Parathyroid adenoma (tissue), 2 donors: ENCODE data around the gene VPS13C.

Experiments used
- H2AFZ ChIP-seq: fragments of 300-600 bp; sonication (generic); one replicate; pipeline ENCODE4 v1.7.0; 2017; ENCODE audit warnings: antibody characterized with exemption, mild to moderate bottlenecking
- H3K27ac ChIP-seq: fragments of 300-600 bp; sonication (generic); one replicate; pipeline ENCODE4 v1.7.0; 2017
- H3K27me3 ChIP-seq: fragments of 300-600 bp; sonication (generic); one replicate; pipeline ENCODE4 v1.7.0; 2017; ENCODE audit warnings: low read length; ENCODE audit not compliant: control insufficient read depth, insufficient read depth
- H3K36me3 ChIP-seq: fragments of 300-600 bp; sonication (generic); one replicate; pipeline ENCODE4 v1.7.0; 2017; ENCODE audit warnings: low read length; ENCODE audit not compliant: control insufficient read depth, insufficient read depth
- H3K4me1 ChIP-seq: fragments of 300-600 bp; sonication (generic); one replicate; pipeline ENCODE4 v1.7.0; 2017; ENCODE audit warnings: control low read depth
- H3K4me2 ChIP-seq: fragments of 300-600 bp; sonication (generic); one replicate; pipeline ENCODE4 v1.7.0; 2017; ENCODE audit warnings: low read length
- H3K4me3 ChIP-seq: fragments of 300-600 bp; sonication (generic); one replicate; pipeline ENCODE4 v1.7.0; 2017; ENCODE audit warnings: low read depth, low read length
- H3K79me2 ChIP-seq: fragments of 300-600 bp; sonication (generic); one replicate; pipeline ENCODE4 v1.7.0; 2017; ENCODE audit warnings: control low read depth
- H3K9ac ChIP-seq: fragments of 300-600 bp; sonication (generic); one replicate; pipeline ENCODE4 v1.7.0; 2017; ENCODE audit warnings: mild to moderate bottlenecking
- H3K9me3 ChIP-seq: fragments of 300-600 bp; sonication (generic); one replicate; pipeline ENCODE4 v1.7.0; 2017; ENCODE audit warnings: low read length; ENCODE audit not compliant: control insufficient read depth
- CTCF ChIP-seq: fragments of 300-600 bp; sonication (generic); IDR thresholded peaks from one replicate; pipeline ENCODE4 v1.7.0; 2017; ENCODE audit warnings: antibody characterized with exemption, mild to moderate bottlenecking
- donor health status: primary hyperparathyroidism.

The VPS13C gene

GRCh38 chr15:62094388-62094787 lies 34.1 kb upstream of the VPS13C start:
- no peaks in the 10 kb centered on the region for H3K36me3 ChIP-seq
- no peak overlapping the region for H3K27ac ChIP-seq
- H3K4me2 ChIP-seq: no peak overlapping the region
- H3K9me3 ChIP-seq: no peaks in the 10 kb centered on the region
- TF ChIP-seq CTCF: no peak
- H3K9ac ChIP-seq: no peak overlapping the region
- H3K4me1 ChIP-seq: no peaks in the 10 kb centered on the region
- no peaks in the 10 kb centered on the region for H3K27me3 ChIP-seq
- no peaks in the 10 kb centered on the region for H3K79me2 ChIP-seq
- no peak overlapping the region for H3K4me3 ChIP-seq
- H2AFZ ChIP-seq: no peak overlapping the region

GRCh38 chr15:62093809-62094208 lies 33.6 kb upstream of the VPS13C start:
- Histone ChIP-seq H3K9ac (no peak overlapping the region), H3K4me1 (no peaks in the 10 kb centered on the region), H3K79me2 (no peaks in the 10 kb centered on the region), H3K27ac (no peak overlapping the region), H3K36me3 (no peaks in the 10 kb centered on the region), H3K9me3 (no peaks in the 10 kb centered on the region), H3K27me3 (no peaks in the 10 kb centered on the region), H3K4me2 (no peak overlapping the region), H3K4me3 (no peak overlapping the region), H2AFZ (no peak overlapping the region)
- TF ChIP-seq CTCF: no peak

- no peak overlapping the region for H3K27ac ChIP-seq
- H3K36me3 ChIP-seq: no peaks in the 10 kb centered on the region
- H3K4me2 ChIP-seq: no peak overlapping the region
- H3K9me3 ChIP-seq: no peaks in the 10 kb centered on the region
- no peak overlapping the region for H2AFZ ChIP-seq
- no peak overlapping the region for H3K4me3 ChIP-seq
- H3K27me3 ChIP-seq: no peaks in the 10 kb centered on the region
- H3K4me1 ChIP-seq: no peaks in the 10 kb centered on the region
- no peaks in the 10 kb centered on the region for H3K79me2 ChIP-seq
- no peak for TF ChIP-seq CTCF
- no peak overlapping the region for H3K9ac ChIP-seq
Measured at GRCh38 chr15:62090988-62091387, 30.7 kb upstream of the VPS13C start.

- Histone ChIP-seq H2AFZ (no peak overlapping the region), H3K27ac (no peak overlapping the region), H3K36me3 (no peaks in the 10 kb centered on the region), H3K9me3 (no peaks in the 10 kb centered on the region), H3K4me2 (no peak overlapping the region), H3K27me3 (no peaks in the 10 kb centered on the region), H3K9ac (no peak overlapping the region), H3K4me1 (no peaks in the 10 kb centered on the region), H3K4me3 (no peak overlapping the region), H3K79me2 (no peaks in the 10 kb centered on the region)
- TF ChIP-seq CTCF: no peak
Measured at GRCh38 chr15:62089616-62090015, 29.4 kb upstream of the VPS13C start.

- Histone ChIP-seq H3K9me3 (no peaks in the 10 kb centered on the region), H3K36me3 (no peaks in the 10 kb centered on the region), H3K4me2 (no peak overlapping the region), H3K9ac (no peak overlapping the region), H3K27me3 (no peaks in the 10 kb centered on the region), H2AFZ (peak overlapping the region; percentile 60), H3K27ac (no peak overlapping the region), H3K4me3 (no peak overlapping the region), H3K4me1 (no peaks in the 10 kb centered on the region), H3K79me2 (no peaks in the 10 kb centered on the region)
- TF ChIP-seq CTCF: no peak
Measured at GRCh38 chr15:62088353-62088693, 28.1 kb upstream of the VPS13C start.
